H1 (cell line): ENCODE results near the gene CNKSR2. TPM values are rescaled to one million over a fixed set of nuclear protein-coding genes. Genes with fewer than 3 reads are reported as not detected.

Experiments
- CTCF ChIA-PET: fragments of 300-600 bp; sonication (Branson Sonifier 250); formaldehyde crosslinking; loops from one replicate; lab custom pipeline; 2021; ENCODE audit not compliant: partially characterized antibody; lab: Charles Lee
- POLR2A ChIA-PET: fragments of 300-600 bp; sonication (Branson Sonifier 250); formaldehyde crosslinking; loops from one replicate; lab custom pipeline; 2021; ENCODE audit warnings: inconsistent platforms; ENCODE audit not compliant: partially characterized antibody; lab: Charles Lee
- DNase-seq, 2 experiments: peaks; one replicate each; pipeline versions ENCODE4 v3.0.0 to v3.0.0-alpha.2; 2010 to 2022; ENCODE audit warnings: low spot score in 2 of 2, low read depth in 1 of 2, mixed read lengths in 1 of 2
- FAIRE-seq: peaks from 2 replicates; lab custom pipeline; 2011; peaks lifted over from hg19 to GRCh38; lab: Jason Lieb, UNC
- H2AFZ ChIP-seq: 2 replicates; pipeline ENCODE4 v1.8.1; 2012; ENCODE audit warnings: low read length, inconsistent platforms
- H2AK5ac ChIP-seq: 2 replicates; pipeline ENCODE4 v1.6.1; 2013; ENCODE audit warnings: low read depth, low read length
- H2BK120ac ChIP-seq: replicated peaks from 2 replicates; pipeline ENCODE3; 2013; ENCODE audit warnings: low read depth, low read length, inconsistent platforms
- H2BK12ac ChIP-seq: 2 replicates; pipeline ENCODE4 v1.6.1; 2013; ENCODE audit warnings: low read depth, low read length
- H2BK15ac ChIP-seq: 2 replicates; pipeline ENCODE4 v1.6.1; 2013; ENCODE audit warnings: low read length
- H2BK20ac ChIP-seq: 2 replicates; pipeline ENCODE4 v1.6.1; 2013; ENCODE audit warnings: low read length
- H2BK5ac ChIP-seq: 2 replicates; pipeline ENCODE4 v1.6.1; 2013; ENCODE audit warnings: low read depth, low read length
- H3K14ac ChIP-seq: 2 replicates; pipeline ENCODE4 v1.6.1; 2013; ENCODE audit warnings: inconsistent platforms; ENCODE audit not compliant: insufficient read length
- H3K18ac ChIP-seq: 2 replicates; pipeline ENCODE4 v1.6.1; 2013; ENCODE audit warnings: low read length; ENCODE audit errors: extremely low read depth
- H3K23ac ChIP-seq: 2 replicates; pipeline ENCODE4 v1.6.1; 2013; ENCODE audit warnings: inconsistent platforms; ENCODE audit not compliant: insufficient read length
- H3K23me2 ChIP-seq: 2 replicates; pipeline ENCODE4 v1.6.1; 2013; ENCODE audit warnings: low read depth, low read length
- H3K27ac ChIP-seq: 2 replicates; pipeline ENCODE4 v1.6.1; 2011; ENCODE audit warnings: low read depth, low read length, inconsistent platforms
- H3K27me3 ChIP-seq, 4 experiments: replicated peaks in 1 of 4; 1 replicate in 1 of 4; 2 replicates in 3 of 4; pipeline versions ENCODE4 v1.6.1 to v1.8.1; 2011 to 2013; ENCODE audit warnings: low read length in 3 of 4, mild to moderate bottlenecking in 3 of 4, inconsistent platforms in 2 of 4, mixed read lengths in 2 of 4, moderate library complexity in 1 of 4; ENCODE audit not compliant: control insufficient read depth in 3 of 4, insufficient read depth in 3 of 4; ENCODE audit errors: extremely low read depth in 1 of 4
- H3K36me3 ChIP-seq, 4 experiments: 2 replicates each; pipeline versions ENCODE4 v1.6.1 to v1.8.1; 2011 to 2013; ENCODE audit warnings: mild to moderate bottlenecking in 4 of 4, low read length in 3 of 4, moderate library complexity in 2 of 4, control low read depth in 1 of 4, inconsistent platforms in 1 of 4; ENCODE audit not compliant: insufficient read depth in 4 of 4, control insufficient read depth in 2 of 4
- H3K4ac ChIP-seq: replicated peaks from 2 replicates; pipeline ENCODE3; 2013; ENCODE audit warnings: low read length, low read depth, mixed read lengths, inconsistent platforms; ENCODE audit not compliant: insufficient read length
- H3K4me1 ChIP-seq, 4 experiments: replicated peaks in 1 of 4; 1 replicate in 1 of 4; 2 replicates in 3 of 4; pipeline versions ENCODE4 v1.6.1 to v1.8.1; 2011 to 2013; ENCODE audit warnings: low read length in 3 of 4, inconsistent platforms in 2 of 4, mixed read lengths in 1 of 4; ENCODE audit not compliant: insufficient read depth in 4 of 4, control insufficient read depth in 3 of 4
- H3K4me2 ChIP-seq, 2 experiments: 2 replicates each; pipeline versions ENCODE4 v1.6.1 to v1.8.1; 2011 to 2013; ENCODE audit warnings: low read depth in 2 of 2, low read length in 2 of 2, control low read depth in 1 of 2, inconsistent platforms in 1 of 2, mild to moderate bottlenecking in 1 of 2; ENCODE audit not compliant: insufficient read depth in 1 of 2
- H3K4me3 ChIP-seq, 4 experiments: fragments of 200-600, 300-600 bp in 1 of 4; sonication (generic), shearing (Covaris generic), sonication (Bioruptor Twin) in 1 of 4; 2 replicates each; pipeline versions ENCODE4 v1.5.1 to v1.8.1; 2011 to 2016; ENCODE audit warnings: low read length in 4 of 4, low read depth in 3 of 4, control low read depth in 2 of 4, inconsistent platforms in 2 of 4, mild to moderate bottlenecking in 2 of 4, mixed read lengths in 1 of 4, moderate library complexity in 1 of 4; ENCODE audit not compliant: insufficient read depth in 2 of 4; ENCODE audit errors: extremely low read depth in 1 of 4
- H3K56ac ChIP-seq: replicated peaks from 2 replicates; pipeline ENCODE3; 2013; ENCODE audit warnings: low read depth, mild to moderate bottlenecking, mixed read lengths, low read length, inconsistent platforms; ENCODE audit not compliant: insufficient read length
- H3K79me1 ChIP-seq: 2 replicates; pipeline ENCODE4 v1.6.1; 2013; ENCODE audit warnings: low read depth, low read length, control low read depth
- H3K79me2 ChIP-seq, 2 experiments: 2 replicates each; pipeline versions ENCODE4 v1.6.1 to v1.8.1; 2012 to 2013; ENCODE audit warnings: low read length in 2 of 2, mild to moderate bottlenecking in 2 of 2, inconsistent platforms in 1 of 2; ENCODE audit not compliant: insufficient read depth in 2 of 2, control insufficient read depth in 1 of 2
- H3K9ac ChIP-seq, 4 experiments: replicated peaks in 1 of 4; 1 replicate in 1 of 4; 2 replicates in 3 of 4; pipeline versions ENCODE4 v1.6.1 to v1.8.1; 2011 to 2013; ENCODE audit warnings: low read depth in 3 of 4, low read length in 3 of 4, control low read depth in 2 of 4, mild to moderate bottlenecking in 2 of 4, moderate library complexity in 2 of 4, inconsistent platforms in 1 of 4; ENCODE audit errors: extremely low read depth in 1 of 4
- H3K9me3 ChIP-seq, 2 experiments: 2 replicates each; pipeline versions ENCODE4 v1.6.1 to v1.8.1; 2012 to 2013; ENCODE audit warnings: mild to moderate bottlenecking in 2 of 2, moderate library complexity in 2 of 2, control low read depth in 1 of 2, inconsistent platforms in 1 of 2, low read depth in 1 of 2, low read length in 1 of 2, mixed read lengths in 1 of 2; ENCODE audit not compliant: insufficient read depth in 2 of 2
- H4K20me1 ChIP-seq, 2 experiments: replicated peaks in 1 of 2; 2 replicates each; pipeline versions ENCODE3 to v1.8.1; 2011 to 2013; ENCODE audit warnings: inconsistent platforms in 2 of 2, low read length in 2 of 2, mild to moderate bottlenecking in 1 of 2; ENCODE audit not compliant: insufficient read depth in 2 of 2, control insufficient read depth in 1 of 2
- H4K5ac ChIP-seq: 2 replicates; pipeline ENCODE4 v1.6.1; 2013; ENCODE audit warnings: low read length, low read depth, mixed read lengths, inconsistent platforms; ENCODE audit not compliant: insufficient read length
- H4K8ac ChIP-seq: 2 replicates; pipeline ENCODE4 v1.8.0; 2013; ENCODE audit warnings: mild to moderate bottlenecking, moderate library complexity, low read length, inconsistent platforms; ENCODE audit not compliant: insufficient read depth; ENCODE audit errors: extremely low read depth
- H4K91ac ChIP-seq: replicated peaks from 2 replicates; pipeline ENCODE3; 2013; ENCODE audit warnings: low read length, mixed read lengths, inconsistent platforms; ENCODE audit not compliant: insufficient read length
- CBX5 ChIP-seq: fragments of 300-800, 300-1000 bp; sonication (generic); IDR thresholded peaks from 2 replicates; pipeline ENCODE4 v1.7.1; 2016; ENCODE audit warnings: antibody characterized with exemption, low read length, low read depth
- CEBPB ChIP-seq: IDR thresholded peaks from 2 replicates; pipeline ENCODE4 v1.6.1; 2012; ENCODE audit warnings: low read depth, low read length
- FOSL1 ChIP-seq: IDR thresholded peaks from 2 replicates; pipeline ENCODE4 v1.6.1; 2011; ENCODE audit warnings: mild to moderate bottlenecking, low read depth, low read length, moderate library complexity; ENCODE audit not compliant: insufficient read depth
- NRF1 ChIP-seq: IDR thresholded peaks from 2 replicates; pipeline ENCODE4 v1.6.1; 2011; ENCODE audit warnings: mild to moderate bottlenecking, low read depth, low read length, improper control_type of control experiment
- RAD21 ChIP-seq, 2 experiments: IDR thresholded peaks in 1 of 2; conservative IDR thresholded peaks in 1 of 2; 2 replicates each; pipeline ENCODE4 v1.6.1; 2011; ENCODE audit warnings: low read depth in 2 of 2, low read length in 2 of 2, improper control_type of control experiment in 1 of 2, inconsistent platforms in 1 of 2, mild to moderate bottlenecking in 1 of 2, moderate library complexity in 1 of 2
- RFX5 ChIP-seq: IDR thresholded peaks from 2 replicates; pipeline ENCODE4 v1.6.1; 2011; ENCODE audit warnings: low read depth, low read length, improper control_type of control experiment, borderline replicate concordance
- RXRA ChIP-seq: IDR thresholded peaks from 2 replicates; pipeline ENCODE4 v1.6.1; 2011; ENCODE audit warnings: low read depth, mild to moderate bottlenecking, low read length, moderate library complexity; ENCODE audit not compliant: insufficient read depth
- SAP30 ChIP-seq: fragments of 300-600 bp; sonication (generic); IDR thresholded peaks from 2 replicates; pipeline ENCODE4 v1.7.1; 2012; ENCODE audit warnings: low read length, moderate library complexity, mild to moderate bottlenecking, inconsistent platforms; ENCODE audit not compliant: insufficient read depth, insufficient replicate concordance
- SP4 ChIP-seq: IDR thresholded peaks from 2 replicates; pipeline ENCODE4 v1.6.1; 2012; ENCODE audit warnings: low read length, inconsistent platforms
- SUZ12 ChIP-seq: fragments of 200-600 bp; sonication (generic); IDR thresholded peaks from 2 replicates; pipeline ENCODE4 v1.6.1; 2012; ENCODE audit warnings: mild to moderate bottlenecking, inconsistent platforms, low read length, moderate library complexity, mixed read lengths
- TAF1 ChIP-seq: IDR thresholded peaks from 2 replicates; pipeline ENCODE4 v1.6.1; 2011; ENCODE audit warnings: mild to moderate bottlenecking, low read depth, low read length
- WGBS, 2 experiments: shearing (Covaris generic) in 1 of 2; methylation state at CpG; one replicate each; pipeline versions ENCODE4 v1.1.6 to v1.1.7; 2013 to 2015; ENCODE audit warnings: low lambda C conversion rate in 2 of 2, mixed read lengths in 2 of 2, inconsistent platforms in 1 of 2, low coverage in 1 of 2, missing lambda C conversion rate in 1 of 2; ENCODE audit not compliant: insufficient replicate concordance in 2 of 2, insufficient coverage in 1 of 2, insufficient read length in 1 of 2; ENCODE audit errors: extremely low coverage in 1 of 2, missing lambda C conversion rate in 1 of 2; 5-methylcytosine and 5-hydroxymethylcytosine counted together
- polyA plus RNA-seq, 7 experiments: library from polyadenylated mRNA; depleted of rRNA in 3 of 7; stranded (reverse) in 5 of 7; unstranded in 2 of 7; fragments of >200 nt in 5 of 7; fragments of 200-250 nt in 2 of 7; gene quantifications; 1 replicate in 5 of 7; 2 replicates in 1 of 7; 4 replicates in 1 of 7; pipeline versions ENCODE4 v1.2.1 to v1.2.3, GENCODE V29; 2011 to 2013; ENCODE audit warnings: missing spikeins in 2 of 7, mixed read lengths in 2 of 7
- total RNA-seq: library from RNA; stranded (reverse); fragmentation: NEBNext Ultra II Directional; extraction: Animal tissue kit (Norgen Biotek cat#: 25700); gene quantifications from 2 replicates; pipeline ENCODE4 v1.2.1, GENCODE V29; 2021
- TF ChIP-seq, protein P1 (sequence below): IDR thresholded peaks from 2 replicates; pipeline ENCODE4 v1.6.1; 2011; ENCODE audit warnings: low read depth, mild to moderate bottlenecking, low read length; ENCODE audit not compliant: insufficient read depth
- TF ChIP-seq, protein P2 (sequence below): IDR thresholded peaks from 2 replicates; pipeline ENCODE4 v1.6.1; 2012; ENCODE audit warnings: inconsistent platforms

Gene CNKSR2
- total and polyA plus RNA-seq, 2 of the 8 experiments (the other 6 are each of a cell fraction or from before 2014, with no cell fraction given), result 5.5 to 16.3 TPM

DNA sequence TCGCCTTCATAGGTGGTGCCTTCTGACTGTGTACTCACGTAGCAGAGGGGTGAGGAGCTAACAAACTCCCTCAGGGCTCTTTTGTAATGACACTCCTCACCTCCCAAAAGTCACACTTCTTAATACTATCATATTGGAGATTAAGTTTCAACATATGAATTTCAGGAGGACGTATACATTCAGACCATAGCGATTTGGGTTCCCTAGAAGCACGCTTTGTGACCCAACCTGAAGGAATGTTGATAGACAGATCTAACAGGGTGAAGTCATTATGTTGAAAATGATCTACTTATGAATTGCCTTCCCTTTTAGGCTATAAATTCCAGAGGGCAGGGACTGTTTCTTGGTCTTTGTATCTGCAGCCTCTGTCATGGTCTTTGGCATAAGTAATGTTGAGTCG lies 287.1 kb downstream of the CNKSR2 start:
- Histone ChIP-seq H4K20me1 (no peaks in the 10 kb centered on the region), H3K14ac (no peak overlapping the region), H2BK5ac (no peak overlapping the region), H4K5ac (no peak overlapping the region), H3K18ac (no peak overlapping the region), H3K4me1 (no peaks in the 10 kb centered on the region), H2BK20ac (no peak overlapping the region), H2BK120ac (no peak overlapping the region), H3K4ac (no peak overlapping the region), H3K9me3 (no peaks in the 10 kb centered on the region; a peak in 1 of 4 replicates), H3K27me3 (no peaks in the 10 kb centered on the region), H4K8ac (no peak overlapping the region), H3K4me3 (no peak overlapping the region), H2AK5ac (no peak overlapping the region), H2AFZ (no peak overlapping the region), H3K9ac (no peak overlapping the region), H2BK12ac (no peak overlapping the region), H3K56ac (no peak overlapping the region), H2BK15ac (no peak overlapping the region), H4K91ac (no peak overlapping the region), H3K23me2 (no peaks in the 10 kb centered on the region), H3K23ac (no peak overlapping the region), H3K79me2 (no peaks in the 10 kb centered on the region), H3K4me2 (no peak overlapping the region), H3K79me1 (no peaks in the 10 kb centered on the region), H3K36me3 (no peaks in the 10 kb centered on the region), H3K27ac (no peak overlapping the region)
- ChIA-PET POLR2A (no interaction called here), CTCF (no interaction called here)
- TF ChIP-seq SP4 (no peak), RAD21 (IDR thresholded peaks at IDR 0.05 in 1 of 2, conservative IDR thresholded peaks at IDR 0.05 in 1 of 2; ENCODE audit: low read depth in 2 of 2, low read length in 2 of 2) (no peak), FOSL1 (no peak), RXRA (no peak), NRF1 (no peak), SUZ12 (no peak), CBX5 (no peak), SAP30 (no peak), CEBPB (no peak), TAF1 (no peak), RFX5 (no peak)
- TF ChIP-seq, protein P1, sequence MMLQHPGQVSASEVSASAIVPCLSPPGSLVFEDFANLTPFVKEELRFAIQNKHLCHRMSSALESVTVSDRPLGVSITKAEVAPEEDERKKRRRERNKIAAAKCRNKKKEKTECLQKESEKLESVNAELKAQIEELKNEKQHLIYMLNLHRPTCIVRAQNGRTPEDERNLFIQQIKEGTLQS, result no peak
- TF ChIP-seq, protein P2, sequence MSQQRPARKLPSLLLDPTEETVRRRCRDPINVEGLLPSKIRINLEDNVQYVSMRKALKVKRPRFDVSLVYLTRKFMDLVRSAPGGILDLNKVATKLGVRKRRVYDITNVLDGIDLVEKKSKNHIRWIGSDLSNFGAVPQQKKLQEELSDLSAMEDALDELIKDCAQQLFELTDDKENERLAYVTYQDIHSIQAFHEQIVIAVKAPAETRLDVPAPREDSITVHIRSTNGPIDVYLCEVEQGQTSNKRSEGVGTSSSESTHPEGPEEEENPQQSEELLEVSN, result no peak
- no peak for FAIRE-seq
- DNase-seq, result no peak
- 90% methylated on average over 6 of the region's 6 CpGs; no CpG with 5 or more reads in 1 of the 2 experiments for WGBS, 2 experiments
